Activated CD4-positive, alpha-beta T cell treated with anti-CD3 and anti-CD28 coated beads, Interleukin-10, Interleukin-2, amounts not matched to agents 100 ng/mL and 50 ng/mL, durations not matched to agents 16 hours and 8 hours (primary cell): ENCODE data around the gene PRDX6.
"Not testable (repeated sequence)": the region's sequence is repeated elsewhere in the genome, so short reads cannot be mapped to it uniquely, and the experiment has no call there.

Experiments used
- DNase-seq: peaks from one replicate; pipeline ENCODE4 v3.0.0-alpha.2; 2020

PRDX6 gene

DNA sequence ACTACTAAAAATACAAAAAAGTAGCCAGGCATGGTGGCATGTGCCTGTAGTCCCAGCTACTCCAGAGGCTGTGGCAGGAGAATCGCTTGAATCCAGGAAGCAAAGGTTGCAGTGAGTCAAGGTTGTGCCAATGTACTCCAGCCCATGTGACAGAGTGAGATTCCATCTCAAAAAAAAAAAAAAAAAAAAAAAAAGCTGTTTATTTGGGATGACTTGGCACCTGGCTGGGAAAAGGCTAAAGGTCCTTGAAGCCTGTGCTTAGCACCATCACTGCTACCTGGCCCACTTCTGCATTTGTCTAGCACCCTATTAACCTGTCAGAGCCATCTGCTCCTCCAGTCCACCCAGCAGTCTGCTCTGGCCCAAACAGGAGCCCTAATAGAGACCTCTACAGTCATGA is 25.0 kb downstream of the PRDX6 start:
- DNase-seq, result no peak

DNA sequence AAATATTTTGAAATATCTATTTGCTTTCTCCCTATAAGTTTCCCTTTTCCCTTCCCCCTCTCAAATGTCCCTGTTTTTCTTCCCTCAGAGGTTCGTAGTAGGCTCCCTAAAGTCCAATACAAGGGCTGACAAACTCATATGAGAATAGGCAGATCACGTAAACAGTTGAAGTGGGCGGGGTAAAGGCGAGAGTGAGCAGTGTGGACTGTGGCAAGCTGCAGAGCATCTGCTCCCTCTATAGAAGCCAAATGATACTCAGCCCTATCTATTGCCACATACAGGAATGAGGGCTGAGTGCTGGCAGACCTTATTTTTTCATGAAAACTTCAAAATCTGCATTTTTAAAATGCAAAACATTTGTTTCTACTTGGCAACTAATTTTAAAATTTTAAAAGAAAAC is 26.3 kb downstream of the PRDX6 start:
- no peak for DNase-seq

DNA sequence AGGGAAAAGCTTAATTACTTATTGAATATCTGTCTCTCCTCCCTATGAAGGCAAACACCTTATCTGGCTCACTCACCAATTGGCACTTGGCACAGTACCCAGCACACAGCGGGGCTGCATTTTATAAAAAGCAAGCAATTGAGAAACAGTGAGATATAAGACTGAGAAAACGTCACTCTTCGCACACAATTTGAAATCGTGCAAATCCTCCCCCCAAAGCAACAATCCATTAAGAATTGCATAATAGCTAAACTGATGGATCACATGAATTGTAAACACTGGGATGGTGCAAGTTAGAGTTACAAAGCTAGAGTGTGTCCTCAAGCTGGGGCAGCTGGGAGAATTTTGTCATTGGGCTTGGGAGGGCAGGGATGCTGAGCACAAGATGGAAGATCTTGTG is 27.1 kb downstream of the PRDX6 start:
- DNase-seq, result no peak

DNA sequence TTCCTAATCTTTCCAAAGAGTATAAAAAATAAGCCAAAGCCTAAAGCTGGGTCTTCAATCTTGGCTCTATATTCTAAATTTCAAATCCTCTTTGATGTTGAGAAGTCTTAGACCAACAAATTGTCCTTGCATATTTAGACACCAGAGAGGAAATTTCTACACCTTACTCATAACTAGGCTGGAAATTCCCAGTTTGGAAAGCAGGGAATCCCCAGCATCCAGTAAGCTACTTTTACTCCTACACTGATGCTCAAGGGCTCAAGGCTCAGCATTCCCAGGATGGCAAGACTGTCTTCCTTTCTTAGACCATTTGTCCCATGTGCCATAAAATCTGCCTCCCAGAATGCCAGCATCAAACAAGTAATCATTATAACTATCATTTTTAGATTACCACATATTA is 28.3 kb downstream of the PRDX6 start:
- DNase-seq, result no peak

DNA sequence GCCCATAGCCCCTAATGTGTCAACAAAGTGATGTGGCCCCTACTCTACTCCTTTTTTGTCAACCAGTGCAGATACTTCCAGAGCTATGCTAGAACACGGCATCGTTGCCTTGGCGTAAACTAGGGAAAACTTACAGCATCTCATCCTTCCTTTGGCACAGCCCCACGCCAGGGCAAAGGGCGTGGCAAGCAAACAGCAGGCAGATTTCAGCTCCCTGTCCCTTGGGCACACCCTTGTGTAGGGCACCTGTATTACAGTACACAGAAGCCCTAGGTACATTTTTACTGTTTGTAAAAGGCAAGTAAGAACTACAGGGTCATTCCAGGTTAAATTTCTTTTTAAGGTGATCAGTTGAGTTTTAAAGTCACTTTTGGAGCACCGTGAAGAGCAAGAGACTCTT is 29.3 kb downstream of the PRDX6 start:
- peak; percentile 18 for DNase-seq

DNA sequence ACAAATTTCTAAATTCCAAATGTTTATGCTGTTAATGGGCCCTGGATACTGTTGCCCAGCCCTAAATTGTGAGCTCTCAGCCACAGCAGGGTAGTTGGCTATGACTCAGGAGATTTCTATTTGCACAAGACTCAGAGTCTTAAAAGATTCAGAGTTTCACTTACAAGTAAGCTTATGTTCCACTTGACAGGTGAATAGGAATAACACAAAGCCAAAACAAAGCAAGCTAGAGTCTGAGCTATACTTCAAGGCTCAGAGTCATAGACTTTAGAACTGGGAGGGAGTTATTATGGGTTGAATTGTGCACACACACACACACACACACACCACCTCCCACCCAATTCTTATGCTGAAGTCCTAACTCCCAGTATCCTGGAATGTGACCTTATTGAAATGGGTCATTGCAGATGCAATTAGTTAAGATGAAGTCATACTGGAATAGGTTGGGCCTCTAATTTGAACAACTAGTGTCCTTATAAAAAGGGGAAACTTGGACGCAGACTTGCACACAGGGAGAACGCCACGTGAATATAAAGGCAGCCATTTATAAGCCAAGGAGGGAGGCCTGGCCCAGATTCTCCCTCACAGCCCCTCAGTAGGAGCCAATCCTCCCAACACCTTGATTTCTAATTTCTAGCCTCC is 30.2 kb downstream of the PRDX6 start:
- DNase-seq, result no peak

DNA sequence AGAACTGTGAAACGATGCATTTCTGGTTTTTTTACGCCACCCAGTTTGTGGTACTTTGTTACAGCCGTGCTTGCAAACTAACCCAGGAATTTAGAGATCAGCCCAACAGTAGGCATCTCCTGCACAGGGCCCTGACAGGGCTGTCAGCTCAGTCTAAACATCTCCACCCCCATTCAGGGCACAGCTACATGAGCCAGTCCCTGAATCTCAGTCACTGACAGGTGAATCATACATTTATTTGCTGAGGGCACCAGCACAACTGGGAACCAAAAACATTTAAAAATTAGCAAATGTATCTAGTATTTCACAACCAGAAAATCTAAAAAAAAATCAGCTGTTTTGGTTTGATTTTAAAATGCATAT is 30.7 kb downstream of the PRDX6 start:
- DNase-seq, result no peak

DNA sequence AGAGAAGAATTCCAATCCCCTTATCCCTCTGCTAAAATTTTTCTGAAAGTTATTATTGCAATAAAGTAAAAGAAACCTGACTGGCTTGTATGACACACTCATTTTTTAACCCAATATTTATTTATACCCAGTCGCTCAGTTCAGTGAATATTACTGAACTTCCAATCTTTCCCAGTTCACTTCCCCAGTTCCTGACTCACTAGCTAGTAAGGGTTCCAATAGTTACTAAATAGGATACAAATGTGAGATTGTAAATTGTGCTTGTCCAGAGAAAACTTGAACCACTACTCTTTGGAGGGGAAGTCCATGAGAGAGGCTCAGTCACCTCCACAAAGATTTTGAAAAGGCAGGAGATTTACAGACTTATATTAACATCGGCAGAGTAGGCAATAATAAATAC is 31.4 kb downstream of the PRDX6 start:
- DNase-seq, result no peak

DNA sequence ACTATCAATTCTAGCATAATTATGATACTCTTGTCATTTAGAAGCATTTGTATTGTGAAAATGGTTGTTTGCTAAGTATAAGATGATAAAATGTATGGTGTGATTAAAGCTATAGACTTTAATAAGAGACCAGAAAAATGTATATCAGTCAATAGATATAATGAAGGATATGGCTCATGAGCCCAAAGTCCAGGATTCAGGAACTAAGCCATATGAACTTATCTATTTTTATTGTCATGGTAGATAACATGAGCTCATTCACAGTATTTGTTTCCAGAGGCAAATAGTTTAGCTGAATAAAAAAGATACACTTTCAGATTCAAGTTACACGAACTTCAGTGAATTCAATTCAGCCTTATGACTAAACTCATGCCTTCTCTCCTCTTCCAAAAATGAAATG is 32.7 kb downstream of the PRDX6 start:
- DNase-seq, result no peak

DNA sequence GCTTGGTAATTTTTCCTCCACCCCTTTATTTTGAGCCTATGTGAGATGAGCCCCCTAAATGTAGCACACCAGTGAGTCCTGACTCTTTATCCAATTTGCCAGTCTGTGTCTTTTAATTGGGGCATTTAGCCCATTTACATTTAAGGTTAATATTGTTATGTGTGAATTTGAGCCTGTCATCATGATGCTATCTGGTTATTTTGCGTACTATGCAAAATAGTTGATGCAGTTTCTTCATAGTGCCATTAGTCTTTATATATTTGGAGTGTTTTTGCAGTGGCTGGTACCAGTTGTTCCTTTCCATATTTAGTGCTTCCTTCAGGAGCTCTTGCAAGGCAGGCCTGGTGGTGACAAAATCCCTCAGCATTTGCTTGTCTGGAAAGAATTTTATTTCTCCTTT is 37.4 kb downstream of the PRDX6 start:
- DNase-seq, result not testable (repeated sequence)

DNA sequence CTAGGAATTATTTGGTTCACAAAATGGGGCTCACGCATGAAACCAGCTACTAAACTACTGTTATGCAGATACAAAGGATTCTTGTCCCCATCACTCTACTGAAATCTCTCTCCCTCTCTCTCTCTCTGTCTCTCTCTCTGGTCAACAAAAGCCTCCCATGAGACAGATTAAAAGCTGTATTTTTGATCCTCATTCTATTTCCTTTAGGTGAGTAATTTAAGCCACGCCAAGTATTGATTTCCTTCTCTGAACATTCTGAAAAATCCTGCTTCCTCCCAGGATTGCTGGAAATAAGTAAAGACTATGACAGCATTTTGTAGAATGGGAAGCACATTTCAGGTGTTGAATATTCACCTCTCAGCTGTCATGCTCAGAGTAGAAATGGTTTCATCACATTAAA is 43.7 kb downstream of the PRDX6 start:
- no peak for DNase-seq

DNA sequence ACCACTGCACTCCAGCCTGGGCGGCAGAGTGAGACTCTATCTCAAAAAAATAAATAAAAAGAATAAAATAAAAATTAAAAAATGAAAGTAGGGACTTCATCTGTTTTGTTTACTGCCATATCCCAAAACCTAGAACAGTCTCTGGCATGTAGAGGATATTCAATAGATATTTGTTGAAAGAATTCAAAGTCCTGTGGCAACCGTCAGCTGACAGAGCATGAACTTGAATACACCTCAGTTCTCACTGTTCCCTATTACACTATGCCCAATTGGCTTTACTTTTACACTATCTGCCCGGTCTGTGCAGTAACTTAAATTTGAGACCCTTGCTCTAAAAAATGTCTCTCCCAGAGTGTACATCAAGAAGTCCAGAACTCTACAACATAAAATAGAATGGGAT is 46.2 kb downstream of the PRDX6 start:
- DNase-seq, result no peak

DNA sequence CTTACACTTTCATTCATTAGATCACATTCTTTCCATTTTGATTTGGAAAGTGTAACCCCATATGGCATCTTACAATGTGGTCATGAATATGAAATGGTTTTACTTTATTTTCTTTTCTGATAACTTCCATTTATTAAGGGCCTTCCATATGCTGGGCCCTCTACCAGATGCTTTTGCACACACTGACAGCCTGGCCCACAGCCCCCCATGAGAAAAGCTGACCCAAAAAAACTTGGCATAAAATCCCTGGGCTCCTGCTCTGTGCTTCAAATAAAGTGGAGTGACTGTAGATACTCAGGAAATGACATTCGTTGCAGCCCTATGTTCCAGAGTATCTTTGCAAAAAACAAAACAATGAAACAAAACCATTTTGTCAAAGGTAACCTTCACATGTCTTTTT is 48.8 kb downstream of the PRDX6 start:
- no peak for DNase-seq

DNA sequence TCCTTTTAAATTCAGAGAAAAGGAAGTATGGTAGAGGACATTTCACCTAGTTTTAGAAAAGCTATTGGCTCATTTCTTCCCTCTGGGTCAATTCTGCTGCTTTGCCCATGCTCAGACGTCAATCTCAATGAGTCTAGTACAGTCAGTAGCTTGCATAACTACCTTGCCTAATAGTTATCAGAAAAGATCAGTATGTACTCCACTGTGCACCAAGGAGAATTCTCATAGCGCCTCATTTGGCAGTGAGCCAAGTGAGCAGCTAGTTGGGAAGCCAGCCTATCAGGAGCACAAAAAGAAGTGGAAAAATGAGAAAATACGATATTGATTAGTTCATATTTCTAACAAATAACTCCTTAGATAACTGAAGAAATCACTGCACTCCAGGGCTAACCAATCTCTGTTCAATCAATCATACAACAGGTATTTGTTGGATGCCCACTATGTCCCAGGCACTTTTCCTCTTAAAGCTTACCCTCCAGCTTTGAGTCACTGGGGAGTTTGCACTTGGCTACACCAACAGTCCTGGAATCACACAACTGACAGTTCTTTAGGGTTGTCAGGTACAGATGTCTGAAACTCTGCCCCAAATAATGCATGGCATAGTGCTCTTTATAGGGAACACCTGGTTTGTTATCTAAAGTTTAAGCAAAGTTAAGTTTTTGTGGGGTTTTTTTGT is 50.2 kb downstream of the PRDX6 start:
- no peak for DNase-seq

DNA sequence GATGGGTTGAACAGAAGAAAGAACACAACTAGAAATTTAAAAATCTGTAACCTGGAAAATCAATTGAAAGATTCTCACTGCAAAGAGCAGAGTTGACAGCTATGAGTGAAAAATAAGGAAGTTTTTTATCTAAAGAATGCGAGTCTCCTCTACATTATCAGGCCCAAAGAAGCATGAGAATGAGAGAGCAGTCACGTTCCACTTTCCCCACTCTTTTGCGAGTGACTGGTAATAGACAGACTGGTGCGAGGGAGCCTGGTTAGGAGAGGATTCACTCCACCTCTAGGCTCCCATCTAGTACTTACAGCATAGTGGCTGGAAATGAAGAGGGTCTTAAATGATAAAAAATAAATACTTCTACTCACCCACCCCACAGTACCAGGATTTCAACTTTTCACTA is 52.0 kb downstream of the PRDX6 start:
- no peak for DNase-seq

DNA sequence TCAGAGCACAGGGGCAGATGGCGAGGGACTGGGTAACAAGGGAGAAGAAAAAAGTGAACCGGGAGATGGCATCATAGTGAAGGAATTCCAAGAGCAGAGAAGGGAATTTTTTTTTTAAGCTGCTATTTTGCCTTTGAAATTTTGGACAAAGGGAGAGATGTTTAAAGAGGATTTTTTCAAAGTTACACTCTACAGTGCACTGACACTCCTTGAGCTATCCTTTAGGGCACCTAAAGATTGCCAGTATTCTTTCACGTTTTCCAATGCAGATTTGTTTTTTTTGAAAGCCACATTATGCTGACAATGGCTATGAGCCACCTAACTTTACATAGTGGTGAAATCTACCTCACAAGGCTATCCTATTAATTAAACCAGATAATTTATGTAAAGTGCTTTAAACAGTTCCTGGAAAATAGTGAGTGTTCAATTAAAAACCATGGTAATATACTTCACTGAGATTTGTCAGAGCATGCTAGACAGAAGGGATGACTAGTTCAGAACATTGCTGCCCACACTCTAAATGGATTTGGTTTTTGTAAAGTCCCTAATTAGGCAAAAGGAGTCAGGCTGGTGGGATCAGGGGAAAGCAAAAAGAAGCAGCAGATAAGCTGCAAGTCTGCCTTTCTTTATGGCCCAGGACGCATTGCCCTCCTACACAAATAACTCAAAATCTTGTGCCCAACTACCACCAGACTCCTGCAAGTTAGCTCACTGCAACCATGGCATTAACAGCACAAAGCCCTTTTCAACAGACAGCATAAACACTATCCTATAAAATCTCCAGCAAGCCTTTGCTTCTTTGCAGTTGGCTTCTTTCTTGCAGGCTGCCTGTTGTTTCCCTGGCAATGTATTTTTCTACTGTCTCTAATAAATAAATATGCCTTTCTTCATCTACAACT is 53.9 kb downstream of the PRDX6 start:
- DNase-seq, result no peak

DNA sequence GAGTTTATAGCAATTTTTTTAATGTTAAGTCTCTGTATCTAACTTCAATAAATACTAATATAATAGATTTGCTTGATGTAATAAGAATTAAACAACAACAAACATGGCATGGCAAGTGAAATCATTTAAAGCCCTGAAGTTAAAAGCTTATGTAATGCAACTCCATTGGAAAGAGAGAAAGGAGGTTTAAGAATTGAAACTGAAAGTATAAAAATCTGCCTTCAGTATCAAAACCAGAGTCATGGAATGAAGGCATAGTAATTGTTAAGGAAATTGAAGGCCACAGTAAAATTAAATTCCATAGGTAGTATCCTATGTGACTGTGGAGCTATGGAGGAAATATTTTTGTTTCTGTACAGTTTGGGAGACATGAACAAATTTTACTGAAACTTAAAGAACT is 55.1 kb downstream of the PRDX6 start:
- no peak for DNase-seq

DNA sequence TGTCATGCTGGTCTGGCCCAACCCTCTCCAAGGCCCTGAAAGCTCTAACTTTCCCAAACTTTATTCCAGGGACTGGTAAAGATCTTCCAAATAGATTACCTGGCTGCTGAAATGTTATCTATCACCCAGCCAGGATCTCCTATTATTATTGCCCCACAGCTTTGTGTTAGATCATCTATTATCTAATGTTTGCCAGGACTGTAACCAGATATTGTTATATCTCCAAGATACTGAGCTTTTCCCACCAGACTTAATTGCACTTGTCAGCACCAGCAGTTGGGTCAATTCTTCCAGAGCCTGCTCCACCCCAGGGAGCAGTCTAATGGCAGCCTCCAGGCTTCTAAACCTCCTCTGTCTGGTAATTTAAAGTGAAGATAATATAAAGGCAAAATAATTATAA is 59.1 kb downstream of the PRDX6 start:
- DNase-seq, result no peak
